PC-3 (cell line): Measurements from ENCODE around the gene PUDP. TPM values are rescaled to one million over a fixed set of nuclear protein-coding genes. Genes with fewer than 3 reads are reported as not detected.

ENCODE experiments used
- ATAC-seq: fragments of 200-7000 bp; cut with Tn5 transposase; 2 replicates; pipeline ENCODE4 v1.9.1; 2020; ENCODE audit warnings: mild to moderate bottlenecking, moderate library complexity
- BruUV-seq: library from RNA; stranded (reverse); fragments of 400-500 nt; replicated peaks from 2 replicates; lab custom pipeline; 2021; lab: Mats Ljungman, UMichigan
- CTCF ChIA-PET: fragments of 300-600 bp; sonication (Branson Sonifier 250); formaldehyde crosslinking; loops from one replicate; lab custom pipeline; 2022; ENCODE audit warnings: antibody characterized with exemption; lab: Charles Lee
- POLR2A ChIA-PET: fragments of 300-600 bp; sonication (Branson Sonifier 250); formaldehyde crosslinking; loops from one replicate; lab custom pipeline; 2022; ENCODE audit warnings: antibody characterized with exemption; ENCODE audit not compliant: unreplicated experiment; lab: Charles Lee
- DNase-seq: peaks from one replicate; pipeline ENCODE4 v3.0.0-alpha.2; 2015
- H2AFZ ChIP-seq: fragments of 300-600 bp; sonication (generic); 2 replicates; pipeline ENCODE4 v1.6.0; 2016; ENCODE audit warnings: antibody characterized with exemption, low read length
- H3F3A ChIP-seq: fragments of 300-600 bp; sonication (generic); one replicate; pipeline ENCODE4 v1.6.0; 2017; ENCODE audit warnings: antibody characterized with exemption, low read length, control low read depth, mild to moderate bottlenecking; ENCODE audit not compliant: unreplicated experiment
- H3K27ac ChIP-seq: fragments of 300-600 bp; sonication (generic); 2 replicates; pipeline ENCODE4 v1.5.1; 2016; ENCODE audit warnings: mild to moderate bottlenecking, low read length
- H3K27me3 ChIP-seq: fragments of 300-600 bp; sonication (generic); 2 replicates; pipeline ENCODE4 v1.6.1; 2016; ENCODE audit warnings: low read length, mixed read lengths
- H3K36me3 ChIP-seq: fragments of 300-600 bp; sonication (generic); 2 replicates; pipeline ENCODE4 v1.6.1; 2016; ENCODE audit warnings: low read depth, mixed run types, low read length, mixed read lengths
- H3K4me1 ChIP-seq: fragments of 300-600 bp; sonication (generic); 2 replicates; pipeline ENCODE4 v1.5.1; 2016; ENCODE audit warnings: low read length; ENCODE audit not compliant: insufficient read depth
- H3K4me2 ChIP-seq: fragments of 300-600 bp; sonication (generic); 2 replicates; pipeline ENCODE4 v1.6.0; 2016; ENCODE audit warnings: low read length
- H3K4me3 ChIP-seq: fragments of 300-600 bp; sonication (generic); 2 replicates; pipeline ENCODE4 v1.5.1; 2016; ENCODE audit warnings: mild to moderate bottlenecking, low read length, mixed read lengths
- H3K79me2 ChIP-seq: fragments of 300-600 bp; sonication (generic); 2 replicates; pipeline ENCODE4 v1.6.1; 2017; ENCODE audit warnings: low read length, mixed read lengths
- H3K9ac ChIP-seq: fragments of 300-600 bp; sonication (generic); 2 replicates; pipeline ENCODE4 v1.6.0; 2016; ENCODE audit warnings: mild to moderate bottlenecking, low read length
- H3K9me2 ChIP-seq: fragments of 300-600 bp; sonication (generic); replicated peaks from 2 replicates; pipeline ENCODE4 v1.6.1; 2016; ENCODE audit warnings: mixed run types, low read length, mixed read lengths
- H3K9me3 ChIP-seq: fragments of 300-600 bp; sonication (generic); 2 replicates; pipeline ENCODE4 v1.6.1; 2016; ENCODE audit warnings: low read length, mixed read lengths
- H4K20me1 ChIP-seq: fragments of 300-600 bp; sonication (generic); 2 replicates; pipeline ENCODE4 v1.6.1; 2016; ENCODE audit warnings: low read length, mixed read lengths
- EZH2 ChIP-seq: fragments of 300-600 bp; sonication (generic); IDR thresholded peaks from one replicate; pipeline ENCODE4 v1.6.1; 2017; ENCODE audit warnings: antibody characterized with exemption, mild to moderate bottlenecking, low read length; ENCODE audit not compliant: unreplicated experiment
- EZH2phosphoT487 ChIP-seq: fragments of 300-600 bp; sonication (generic); IDR thresholded peaks from 2 replicates; pipeline ENCODE4 v1.6.1; 2018; ENCODE audit warnings: mild to moderate bottlenecking, antibody characterized with exemption, low read length, borderline replicate concordance
- intact Hi-C: fragments of 100-400 bp; cut with micrococcal nuclease; formaldehyde crosslinking; loops from 2 replicates; pipeline ENCODE4 v1.9.0; 2023
- total RNA-seq: library from RNA; depleted of rRNA; stranded (reverse); fragments of >200 nt; gene quantifications from 2 replicates; pipeline ENCODE4 v1.2.3, GENCODE V29; 2014
- TF ChIP-seq, protein P1 (sequence below): fragments of 300-600 bp; sonication (generic); conservative IDR thresholded peaks from 2 replicates; pipeline ENCODE4 v1.5.1; 2017; ENCODE audit warnings: antibody characterized with exemption, low read depth, mild to moderate bottlenecking, low read length

The PUDP gene
- total RNA-seq, 1 experiment from 2014 or later = 7.6 TPM

GRCh38 chrX:7088968-7089615, 58.9 kb downstream of the PUDP start:
- Histone ChIP-seq H3K4me1 (peaks cover 5% of the 10 kb centered on the region), H3K9me2 (no peaks in the 10 kb centered on the region), H3K4me3 (no peak overlapping the region), H3K4me2 (no peak overlapping the region), H3K79me2 (no peaks in the 10 kb centered on the region), H4K20me1 (no peaks in the 10 kb centered on the region), H3F3A (no peaks in the 10 kb centered on the region), H3K9me3 (no peaks in the 10 kb centered on the region), H2AFZ (no peak overlapping the region), H3K27me3 (no peaks in the 10 kb centered on the region), H3K27ac (no peak overlapping the region), H3K9ac (no peak overlapping the region), H3K36me3 (no peaks in the 10 kb centered on the region)
- peak; percentile 28 for DNase-seq
- TF ChIP-seq EZH2 (no peak), EZH2phosphoT487 (no peak)
- TF ChIP-seq, protein P1, sequence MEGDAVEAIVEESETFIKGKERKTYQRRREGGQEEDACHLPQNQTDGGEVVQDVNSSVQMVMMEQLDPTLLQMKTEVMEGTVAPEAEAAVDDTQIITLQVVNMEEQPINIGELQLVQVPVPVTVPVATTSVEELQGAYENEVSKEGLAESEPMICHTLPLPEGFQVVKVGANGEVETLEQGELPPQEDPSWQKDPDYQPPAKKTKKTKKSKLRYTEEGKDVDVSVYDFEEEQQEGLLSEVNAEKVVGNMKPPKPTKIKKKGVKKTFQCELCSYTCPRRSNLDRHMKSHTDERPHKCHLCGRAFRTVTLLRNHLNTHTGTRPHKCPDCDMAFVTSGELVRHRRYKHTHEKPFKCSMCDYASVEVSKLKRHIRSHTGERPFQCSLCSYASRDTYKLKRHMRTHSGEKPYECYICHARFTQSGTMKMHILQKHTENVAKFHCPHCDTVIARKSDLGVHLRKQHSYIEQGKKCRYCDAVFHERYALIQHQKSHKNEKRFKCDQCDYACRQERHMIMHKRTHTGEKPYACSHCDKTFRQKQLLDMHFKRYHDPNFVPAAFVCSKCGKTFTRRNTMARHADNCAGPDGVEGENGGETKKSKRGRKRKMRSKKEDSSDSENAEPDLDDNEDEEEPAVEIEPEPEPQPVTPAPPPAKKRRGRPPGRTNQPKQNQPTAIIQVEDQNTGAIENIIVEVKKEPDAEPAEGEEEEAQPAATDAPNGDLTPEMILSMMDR = peak; percentile 46
- intact Hi-C loops = no loop called here
- no peak for ATAC-seq
- no TSS peak for BruUV-seq
- CTCF ChIA-PET = no interaction called here
- POLR2A ChIA-PET = no interaction called here

- Histone ChIP-seq H3K79me2 (no peaks in the 10 kb centered on the region), H4K20me1 (no peaks in the 10 kb centered on the region), H3K27ac (no peak overlapping the region), H3K27me3 (no peaks in the 10 kb centered on the region), H3K9ac (no peak overlapping the region), H3K4me3 (no peak overlapping the region), H3K9me2 (no peaks in the 10 kb centered on the region), H3K36me3 (no peaks in the 10 kb centered on the region; the same call in 1 of the 2 replicates), H3K4me2 (no peak overlapping the region), H3K4me1 (peaks cover 13% of the 10 kb centered on the region), H2AFZ (no peak overlapping the region), H3F3A (no peaks in the 10 kb centered on the region), H3K9me3 (no peaks in the 10 kb centered on the region)
- ChIA-PET POLR2A (no interaction called here), CTCF (no interaction called here)
- intact Hi-C loops = no loop called here
- no TSS peak for BruUV-seq
- DNase-seq = no peak
- ATAC-seq = no peak
- TF ChIP-seq EZH2 (no peak), EZH2phosphoT487 (no peak)
- TF ChIP-seq, protein P1 = no peak
Observed at GRCh38 chrX:7086384-7086783, 61.6 kb downstream of the PUDP start.

DNA sequence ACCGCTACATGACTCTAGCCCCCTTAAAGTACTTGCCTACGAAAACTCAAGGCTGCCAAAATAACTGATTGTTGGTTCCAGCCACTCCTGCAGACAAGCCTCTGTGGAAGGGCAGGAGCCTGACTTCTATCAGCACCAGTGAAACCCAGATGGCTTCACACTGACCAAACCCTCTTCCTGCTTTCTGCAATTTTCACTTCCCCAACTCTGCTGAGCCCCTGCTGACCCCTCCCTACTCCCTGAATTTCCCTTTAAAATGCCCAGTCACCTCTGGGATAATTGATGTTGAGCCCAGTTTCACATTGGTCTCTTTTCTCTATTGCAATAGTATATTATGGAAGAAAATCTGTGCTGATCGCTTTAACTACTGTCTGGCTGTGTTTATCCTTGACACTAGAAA, 62.1 kb downstream of the PUDP start:
- Histone ChIP-seq H3K27ac (no peak overlapping the region), H2AFZ (no peak overlapping the region), H3K4me2 (no peak overlapping the region), H3K27me3 (no peaks in the 10 kb centered on the region), H3K9me2 (no peaks in the 10 kb centered on the region), H3K79me2 (no peaks in the 10 kb centered on the region), H3K9me3 (no peaks in the 10 kb centered on the region), H3K9ac (no peak overlapping the region), H3K36me3 (no peaks in the 10 kb centered on the region; the same call in 1 of the 2 replicates), H3K4me1 (peaks cover 13% of the 10 kb centered on the region), H4K20me1 (no peaks in the 10 kb centered on the region), H3K4me3 (no peak overlapping the region), H3F3A (no peaks in the 10 kb centered on the region)
- BruUV-seq = no TSS peak
- TF ChIP-seq EZH2phosphoT487 (no peak), EZH2 (no peak)
- TF ChIP-seq, protein P1 = no peak
- intact Hi-C loops = loop anchor here (2.0 kb wide), 1 partner anchor 35 kb away; no protein-coding TSS in a partner anchor
- ATAC-seq = no peak
- ChIA-PET POLR2A (no interaction called here), CTCF (no interaction called here)
- DNase-seq = no peak
